ENCODE data around the gene PLEKHG4.
A peak's percentile ranks its signal among the peaks of the same experiment; 100 is the strongest.

DNA sequence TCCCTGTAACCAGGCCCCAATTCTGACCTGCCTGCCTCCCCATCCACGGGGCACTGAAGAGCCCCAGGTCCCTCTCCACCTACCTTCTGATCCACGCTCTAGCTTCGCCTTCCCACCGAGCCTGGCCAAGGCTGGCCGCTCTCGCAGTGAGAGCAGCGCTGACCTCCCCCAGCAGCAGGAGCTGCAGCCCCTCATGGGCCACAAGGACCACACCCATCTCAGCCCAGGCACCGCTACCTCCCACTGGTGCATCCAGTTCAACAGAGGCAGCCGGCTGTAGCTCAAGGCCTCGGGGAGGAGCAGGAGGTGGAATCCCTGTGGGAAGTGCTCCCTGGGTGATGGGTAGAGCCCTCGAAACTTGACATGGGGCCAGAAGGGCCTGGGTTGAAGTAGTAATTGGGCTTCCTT lies 8.4 kb upstream of the PLEKHG4 start:
- TF ChIP-seq, protein P1, sequence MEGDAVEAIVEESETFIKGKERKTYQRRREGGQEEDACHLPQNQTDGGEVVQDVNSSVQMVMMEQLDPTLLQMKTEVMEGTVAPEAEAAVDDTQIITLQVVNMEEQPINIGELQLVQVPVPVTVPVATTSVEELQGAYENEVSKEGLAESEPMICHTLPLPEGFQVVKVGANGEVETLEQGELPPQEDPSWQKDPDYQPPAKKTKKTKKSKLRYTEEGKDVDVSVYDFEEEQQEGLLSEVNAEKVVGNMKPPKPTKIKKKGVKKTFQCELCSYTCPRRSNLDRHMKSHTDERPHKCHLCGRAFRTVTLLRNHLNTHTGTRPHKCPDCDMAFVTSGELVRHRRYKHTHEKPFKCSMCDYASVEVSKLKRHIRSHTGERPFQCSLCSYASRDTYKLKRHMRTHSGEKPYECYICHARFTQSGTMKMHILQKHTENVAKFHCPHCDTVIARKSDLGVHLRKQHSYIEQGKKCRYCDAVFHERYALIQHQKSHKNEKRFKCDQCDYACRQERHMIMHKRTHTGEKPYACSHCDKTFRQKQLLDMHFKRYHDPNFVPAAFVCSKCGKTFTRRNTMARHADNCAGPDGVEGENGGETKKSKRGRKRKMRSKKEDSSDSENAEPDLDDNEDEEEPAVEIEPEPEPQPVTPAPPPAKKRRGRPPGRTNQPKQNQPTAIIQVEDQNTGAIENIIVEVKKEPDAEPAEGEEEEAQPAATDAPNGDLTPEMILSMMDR (IDR thresholded peaks at IDR 0.05 in 8 of 11, conservative IDR thresholded peaks at IDR 0.05 in 3 of 11), result no peak
- TF ChIP-seq POLR2A (IDR thresholded peaks at IDR 0.05) (no peak), POLR2AphosphoS5 (IDR thresholded peaks at IDR 0.05) (peak in 2 of 3 donors; percentile 21 to 48)
